HepG2 (cell line): ENCODE data around the gene ZNF235. TPM values are rescaled to one million over a fixed set of nuclear protein-coding genes. Genes with fewer than 3 reads are reported as not detected.

Experiments
- BHLHE40 ChIP-seq: IDR thresholded peaks from 2 replicates; pipeline ENCODE4 v1.6.1; 2011; ENCODE audit warnings: low read length, improper control_type of control experiment
- HNF4G ChIP-seq, 2 experiments: sonication (generic) in 1 of 2; formaldehyde crosslinking in 1 of 2; IDR thresholded peaks; 2 replicates each; pipeline versions ENCODE4 v1.4.0 to v1.6.1; 2011 to 2020; ENCODE audit warnings: borderline replicate concordance in 2 of 2, low read depth in 2 of 2, mild to moderate bottlenecking in 2 of 2, low read length in 1 of 2, missing genetic modification reagents in 1 of 2, moderate library complexity in 1 of 2
- KAT7 ChIP-seq: IDR thresholded peaks from 2 replicates; pipeline ENCODE4 v1.6.1; 2018; ENCODE audit warnings: borderline replicate concordance, missing compliant biosample characterization
- NFYC ChIP-seq: IDR thresholded peaks from 2 replicates; pipeline ENCODE4 v1.6.1; 2016; ENCODE audit warnings: missing genetic modification reagents, missing compliant biosample characterization
- PCBP2 ChIP-seq: fragments of 200-400 bp; formaldehyde crosslinking; optimal IDR thresholded peaks from 2 replicates; pipeline ENCODE3; 2018; ENCODE audit warnings: low read length, low read depth; ENCODE audit not compliant: poor library complexity, severe bottlenecking
- RARA ChIP-seq: IDR thresholded peaks from 2 replicates; pipeline ENCODE4 v1.6.1; 2016; ENCODE audit warnings: missing genetic modification reagents, missing compliant biosample characterization
- REST ChIP-seq, 2 experiments: IDR thresholded peaks; 2 replicates each; pipeline ENCODE4 v1.6.1; 2011 to 2012; ENCODE audit warnings: low read length in 2 of 2, borderline replicate concordance in 1 of 2, low read depth in 1 of 2, mild to moderate bottlenecking in 1 of 2, moderate library complexity in 1 of 2
- RXRA ChIP-seq: sonication (generic); formaldehyde crosslinking; IDR thresholded peaks from 2 replicates; pipeline ENCODE4 v1.5.1; 2020; ENCODE audit warnings: missing genetic modification reagents
- SMYD3 ChIP-seq: sonication (generic); formaldehyde crosslinking; IDR thresholded peaks from 2 replicates; pipeline ENCODE4 v1.8.1; 2023; ENCODE audit warnings: mild to moderate bottlenecking, missing genetic modification reagents
- SNAPC4 ChIP-seq: sonication (generic); formaldehyde crosslinking; IDR thresholded peaks from 2 replicates; pipeline ENCODE4 v1.4.0; 2020; ENCODE audit warnings: mild to moderate bottlenecking, missing genetic modification reagents
- SP5 ChIP-seq: IDR thresholded peaks from 2 replicates; pipeline ENCODE4 v1.6.1; 2016; ENCODE audit warnings: low read depth, borderline replicate concordance
- SRSF4 ChIP-seq: fragments of 200-400 bp; formaldehyde crosslinking; IDR thresholded peaks from one replicate; pipeline ENCODE4 v1.6.1; 2018; ENCODE audit warnings: mild to moderate bottlenecking, low read depth, low read length, moderate library complexity; ENCODE audit not compliant: poor library complexity, severe bottlenecking
- ZBTB25 ChIP-seq: IDR thresholded peaks from 2 replicates; pipeline ENCODE4 v1.6.1; 2018; ENCODE audit warnings: missing genetic modification reagents
- ZNF329 ChIP-seq: sonication (generic); formaldehyde crosslinking; IDR thresholded peaks from 2 replicates; pipeline ENCODE4 v1.9.0; 2021; ENCODE audit warnings: low read depth, mild to moderate bottlenecking, missing genetic modification reagents
- ZNF558 ChIP-seq: sonication (generic); formaldehyde crosslinking; IDR thresholded peaks from 2 replicates; pipeline ENCODE4 v1.9.0; 2022; ENCODE audit warnings: mild to moderate bottlenecking, missing genetic modification reagents, borderline replicate concordance
- ZNF563 ChIP-seq: sonication (generic); formaldehyde crosslinking; IDR thresholded peaks from 2 replicates; pipeline ENCODE4 v1.8.0; 2022; ENCODE audit warnings: mild to moderate bottlenecking, moderate library complexity, missing genetic modification reagents
- ZNF773 ChIP-seq: sonication (generic); formaldehyde crosslinking; IDR thresholded peaks from 2 replicates; pipeline ENCODE4 v1.4.0; 2020; ENCODE audit warnings: missing genetic modification reagents, borderline replicate concordance
- ZNF878 ChIP-seq: sonication (generic); formaldehyde crosslinking; IDR thresholded peaks from 2 replicates; pipeline ENCODE4 v1.8.1; 2023; ENCODE audit warnings: mild to moderate bottlenecking, missing genetic modification reagents, moderate library complexity
- polyA plus RNA-seq, 8 experiments: library from polyadenylated mRNA; depleted of rRNA in 3 of 8; stranded (reverse) in 7 of 8; unstranded in 1 of 8; fragments of >200 nt; fragmentation: Illumina TruSeq in 4 of 8; extraction: Trizol in 4 of 8; gene quantifications; 2 replicates each; pipeline versions ENCODE4 v1.2.1 to v1.2.3, GENCODE V29; 2011 to 2016; ENCODE audit warnings: low read depth in 4 of 8, missing spikeins in 1 of 8, mixed read lengths in 1 of 8; ENCODE audit not compliant: insufficient read depth in 1 of 8
- total RNA-seq, 5 experiments: library from RNA; depleted of rRNA; stranded (reverse); fragments of >200 nt; fragmentation: Illumina TruSeq; extraction: Trizol; gene quantifications; 2 replicates each; pipeline ENCODE4 v1.2.3, GENCODE V29; 2016; ENCODE audit warnings: low read depth in 1 of 5

ZNF235 gene
- total and polyA plus RNA-seq, 2 of the 13 experiments (the other 11 are each of a cell fraction or from before 2014, with no cell fraction given), result 4.8 to 5.5 TPM

GRCh38 chr19:44304659-44305193, at the start of gene ZNF235 (continued):
- TF ChIP-seq REST (IDR thresholded peaks at IDR 0.05; ENCODE audit: borderline replicate concordance in 1 of 2, low read depth in 1 of 2, low read length in 2 of 2) (no peak), ZNF558 (CRISPR knock-in tag) (no peak), RXRA (CRISPR knock-in tag) (no peak), PCBP2 (no peak), ZBTB25 (CRISPR knock-in tag) (0 out of 2 replicates have a peak, but pooled peaks have one; percentile 28), HNF4G (IDR thresholded peaks at IDR 0.05; ENCODE audit: borderline replicate concordance, low read depth, low read length) (no peak), HNF4G (CRISPR knock-in tag; IDR thresholded peaks at IDR 0.05; ENCODE audit: borderline replicate concordance, low read depth) (no peak), SP5 (CRISPR knock-in tag) (0 out of 2 replicates have a peak, but pooled peaks have one; percentile 32), SNAPC4 (no peak), ZNF878 (CRISPR knock-in tag) (no peak), ZNF563 (CRISPR knock-in tag) (no peak), SRSF4 (no peak), NFYC (CRISPR knock-in tag) (peak; percentile 46; the same call in 1 of the 2 replicates), ZNF773 (CRISPR knock-in tag) (no peak), RARA (no peak), BHLHE40 (no peak), SMYD3 (CRISPR knock-in tag) (no peak), ZNF329 (CRISPR knock-in tag) (no peak), KAT7 (CRISPR knock-in tag) (peak; percentile 52; the same call in 1 of the 2 replicates)
